Endothelial cell of umbilical vein (primary cell): ENCODE results near the gene ADGRL3. TPM values are rescaled to one million over a fixed set of nuclear protein-coding genes. Genes with fewer than 3 reads are reported as not detected.

ENCODE experiments used
- BruUV-seq: library from RNA; stranded (reverse); fragments of 400-500 nt; replicated peaks from 2 replicates; lab custom pipeline; 2021; lab: Mats Ljungman, UMichigan
- CTCF ChIA-PET: fragments of 300-600, 350-600 bp; sonication (Branson Sonifier 250); formaldehyde crosslinking; loops from one replicate; lab custom pipeline; 2021; ENCODE audit warnings: antibody characterized with exemption, inconsistent platforms; lab: Charles Lee
- POLR2A ChIA-PET: fragments of 300-600, 350-600 bp; sonication (Branson Sonifier 250); formaldehyde crosslinking; loops from one replicate; lab custom pipeline; 2021; ENCODE audit warnings: antibody characterized with exemption, inconsistent platforms; lab: Charles Lee
- DNase-seq: peaks from one replicate; pipeline ENCODE4 v3.0.0-alpha.2; 2011; ENCODE audit warnings: low read depth, low spot score
- FAIRE-seq: peaks from 2 replicates; lab custom pipeline; 2011; peaks lifted over from hg19 to GRCh38; lab: Jason Lieb, UNC
- H2AFZ ChIP-seq: 2 replicates; pipeline ENCODE4 v1.6.0; 2012; ENCODE audit warnings: low read depth, low read length, control low read depth, inconsistent platforms
- H3K27ac ChIP-seq: 2 replicates; pipeline ENCODE4 v1.5.1; 2011; ENCODE audit warnings: low read depth, mild to moderate bottlenecking, control low read depth, low read length, moderate library complexity; ENCODE audit not compliant: insufficient read depth
- H3K27me3 ChIP-seq, 2 experiments: 2 replicates each; pipeline versions ENCODE4 v1.6.0 to v1.6.1; 2011; ENCODE audit warnings: low read length in 2 of 2, mixed read lengths in 1 of 2; ENCODE audit not compliant: control insufficient read depth in 2 of 2, insufficient read depth in 2 of 2
- H3K36me3 ChIP-seq, 2 experiments: 2 replicates in 1 of 2; 3 replicates in 1 of 2; pipeline ENCODE4 v1.5.1; 2011; ENCODE audit warnings: low read length in 2 of 2, mild to moderate bottlenecking in 1 of 2, moderate library complexity in 1 of 2; ENCODE audit not compliant: control insufficient read depth in 2 of 2, insufficient read depth in 2 of 2; ENCODE audit errors: extremely low read depth in 1 of 2
- H3K4me1 ChIP-seq: 3 replicates; pipeline ENCODE4 v1.5.1; 2011; ENCODE audit warnings: mild to moderate bottlenecking, low read length; ENCODE audit not compliant: control insufficient read depth, insufficient read depth; ENCODE audit errors: extremely low read depth
- H3K4me2 ChIP-seq: 2 replicates; pipeline ENCODE4 v1.6.1; 2011; ENCODE audit warnings: low read length, control low read depth, mixed read lengths; ENCODE audit not compliant: insufficient read depth
- H3K4me3 ChIP-seq, 3 experiments: fragments of 200-600 bp in 1 of 3; sonication (generic), shearing (Covaris generic) in 1 of 3; replicated peaks in 1 of 3; 2 replicates each; pipeline ENCODE4 v1.5.1; 2011 to 2016; ENCODE audit warnings: control low read depth in 3 of 3, low read length in 3 of 3, mild to moderate bottlenecking in 2 of 3, inconsistent platforms in 1 of 3, low read depth in 1 of 3, moderate library complexity in 1 of 3; ENCODE audit not compliant: insufficient read depth in 1 of 3
- H3K79me2 ChIP-seq: 2 replicates; pipeline ENCODE4 v1.6.0; 2012; ENCODE audit warnings: low read length, inconsistent platforms; ENCODE audit not compliant: control insufficient read depth, insufficient read depth
- H3K9ac ChIP-seq: replicated peaks from 2 replicates; pipeline ENCODE3; 2011; ENCODE audit warnings: low read length, control low read depth; ENCODE audit not compliant: insufficient read depth; ENCODE audit errors: extremely low read depth
- H3K9me1 ChIP-seq: replicated peaks from 3 replicates; pipeline ENCODE4 v1.6.0; 2011; ENCODE audit warnings: mild to moderate bottlenecking, low read length; ENCODE audit not compliant: control insufficient read depth, insufficient read depth; ENCODE audit errors: extremely low read depth
- H3K9me3 ChIP-seq: replicated peaks from 2 replicates; pipeline ENCODE4 v1.5.1; 2012; ENCODE audit warnings: low read length, inconsistent platforms; ENCODE audit not compliant: control insufficient read depth, insufficient read depth
- H4K20me1 ChIP-seq: replicated peaks from 2 replicates; pipeline ENCODE3; 2011; ENCODE audit warnings: mild to moderate bottlenecking, low read length; ENCODE audit not compliant: control insufficient read depth, insufficient read depth; ENCODE audit errors: extremely low read depth
- EZH2 ChIP-seq: IDR thresholded peaks from 2 replicates; pipeline ENCODE4 v1.6.1; 2012; ENCODE audit warnings: borderline replicate concordance, low read depth, mild to moderate bottlenecking, moderate library complexity, low read length, inconsistent platforms; ENCODE audit not compliant: severe bottlenecking
- FOS ChIP-seq: IDR thresholded peaks from 2 replicates; pipeline ENCODE4 v1.6.1; 2011; ENCODE audit warnings: mild to moderate bottlenecking, low read length, moderate library complexity, borderline replicate concordance; ENCODE audit not compliant: insufficient read depth
- GATA2 ChIP-seq: IDR thresholded peaks from 2 replicates; pipeline ENCODE4 v1.7.0; 2011; ENCODE audit warnings: low read depth, mild to moderate bottlenecking, moderate library complexity, mixed read lengths, low read length; ENCODE audit not compliant: insufficient read length, insufficient read depth
- JUN ChIP-seq: IDR thresholded peaks from 2 replicates; pipeline ENCODE4 v1.6.1; 2011; ENCODE audit warnings: borderline replicate concordance, low read depth; ENCODE audit not compliant: insufficient read length, insufficient read depth
- MYC ChIP-seq: IDR thresholded peaks from one replicate; pipeline ENCODE4 v1.6.1; 2011; ENCODE audit warnings: mild to moderate bottlenecking, low read depth, low read length
- POLR2A ChIP-seq: IDR thresholded peaks from 2 replicates; pipeline ENCODE4 v1.6.1; 2012; ENCODE audit warnings: low read depth, mild to moderate bottlenecking, control low read depth, low read length
- POLR2AphosphoS5 ChIP-seq: IDR thresholded peaks from 2 replicates; pipeline ENCODE4 v1.6.1; 2012; ENCODE audit warnings: low read depth, mild to moderate bottlenecking, control low read depth, low read length, moderate library complexity; ENCODE audit not compliant: insufficient read depth
- dilution Hi-C: fragments of 300-500 bp; cut with MboI; formaldehyde crosslinking; loops from one replicate; pipeline ENCODE4 v1.15.0; 2019; ENCODE audit warnings: low sequenced_read_pairs; ENCODE audit not compliant: extremely low pct_ligation_motif_present
- intact Hi-C: fragments of 100-400 bp; cut with micrococcal nuclease; formaldehyde crosslinking; loops from one replicate; pipeline ENCODE4 v1.10.0; 2022
- polyA plus RNA-seq, 4 experiments: library from polyadenylated mRNA; depleted of rRNA in 3 of 4; stranded (reverse) in 3 of 4; unstranded in 1 of 4; fragments of >200 nt; gene quantifications; 2 replicates each; pipeline versions ENCODE4 v1.2.1 to v1.2.3, GENCODE V29; 2011 to 2012; ENCODE audit warnings: missing spikeins in 1 of 4
- total RNA-seq: library from RNA; stranded (reverse); gene quantifications from 2 replicates; pipeline ENCODE4 v1.2.3, GENCODE V29; 2021
- TF ChIP-seq, protein P1 (sequence below): IDR thresholded peaks from 2 replicates; pipeline ENCODE4 v1.6.1; 2011; ENCODE audit not compliant: insufficient read depth, insufficient read length
- TF ChIP-seq, protein P2 (sequence below), 2 donors: IDR thresholded peaks; 1 replicate in 1 of 2; 2 replicates in 1 of 2; pipeline ENCODE4 v1.5.1; 2011; ENCODE audit warnings: low read length in 2 of 2, mild to moderate bottlenecking in 2 of 2, moderate library complexity in 2 of 2, control low read depth in 1 of 2, inconsistent platforms in 1 of 2, low read depth in 1 of 2; ENCODE audit not compliant: insufficient read depth in 1 of 2; ENCODE audit errors: extremely low read depth in 1 of 2

Gene ADGRL3
- total and polyA plus RNA-seq, 2 donors (not counting 3 experiments of a cell fraction or from before 2014, with no cell fraction given), result not detected

DNA sequence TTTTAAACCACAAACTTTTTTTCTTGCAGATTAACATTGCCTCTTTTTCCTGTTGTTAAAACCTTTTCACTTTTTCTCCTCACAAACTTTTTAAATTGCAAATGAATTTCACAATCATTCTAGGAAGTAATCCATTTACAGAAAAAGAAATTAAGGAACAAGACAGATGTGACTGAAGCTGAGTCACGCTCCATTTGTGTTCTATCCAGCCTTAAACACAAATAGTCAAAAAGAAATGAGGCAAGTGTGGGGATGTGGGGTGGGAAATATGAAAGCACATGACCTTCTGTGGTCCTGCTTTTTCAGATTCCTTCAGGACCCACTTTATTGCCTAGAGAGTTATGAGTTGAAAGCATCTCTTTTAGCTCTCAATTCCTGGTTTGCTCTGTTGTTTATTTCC is 197.0 kb downstream of the ADGRL3 start:
- H4K20me1 ChIP-seq, result no peaks in the 10 kb centered on the region
- intact Hi-C loops (no loop called here), dilution Hi-C loops (no loop called here)
- no peaks in the 10 kb centered on the region for H3K79me2 ChIP-seq
- no peak overlapping the region for H3K4me3 ChIP-seq
- no peak for TF ChIP-seq JUN
- FAIRE-seq (no peak), DNase-seq (no peak)
- no peaks in the 10 kb centered on the region for H3K4me1 ChIP-seq
- no peaks in the 10 kb centered on the region for H3K27me3 ChIP-seq
- H3K4me2 ChIP-seq, result no peak overlapping the region
- H2AFZ ChIP-seq, result no peak overlapping the region
- H3K27ac ChIP-seq, result no peak overlapping the region
- no peaks in the 10 kb centered on the region for H3K9me3 ChIP-seq
- H3K9me1 ChIP-seq, result no peaks in the 10 kb centered on the region
- POLR2A ChIA-PET, result no interaction called here
- BruUV-seq, result no TSS peak
- no peak overlapping the region for H3K9ac ChIP-seq
- H3K36me3 ChIP-seq, result no peaks in the 10 kb centered on the region
- CTCF ChIA-PET, result no interaction called here

DNA sequence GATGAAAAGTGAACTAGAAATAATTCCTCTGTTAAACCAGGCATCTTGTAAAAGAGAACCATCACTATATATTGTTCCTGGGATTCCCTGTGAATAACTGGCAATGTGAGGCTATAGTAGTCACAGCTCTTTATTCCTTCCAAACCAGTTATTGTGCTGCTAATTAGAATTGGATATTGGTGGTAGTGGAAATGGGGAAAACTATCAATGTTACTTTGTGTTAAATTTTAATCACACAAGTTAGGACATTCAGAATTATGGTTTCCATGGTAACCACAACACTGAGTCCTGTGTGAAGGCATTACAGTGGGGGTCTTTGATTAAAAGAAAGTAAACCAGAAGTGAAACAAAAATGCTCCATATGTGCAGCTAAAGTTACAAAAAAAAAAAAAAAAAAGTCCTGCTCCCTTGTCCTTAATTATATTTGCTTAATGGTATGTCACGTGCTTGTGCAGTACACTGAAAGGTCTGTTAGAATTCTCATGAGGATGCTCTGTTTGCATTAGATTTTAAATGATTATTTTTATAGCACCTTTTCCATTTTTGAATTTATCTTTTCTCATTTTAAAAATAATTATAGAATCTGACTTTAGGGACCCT is 200.4 kb downstream of the ADGRL3 start:
- Histone ChIP-seq H3K4me3 (no peak overlapping the region), H3K27me3 (no peaks in the 10 kb centered on the region), H4K20me1 (no peaks in the 10 kb centered on the region), H3K79me2 (no peaks in the 10 kb centered on the region), H3K9ac (no peak overlapping the region), H3K27ac (no peak overlapping the region), H3K36me3 (no peaks in the 10 kb centered on the region), H3K4me2 (no peak overlapping the region), H3K4me1 (no peaks in the 10 kb centered on the region), H2AFZ (no peak overlapping the region), H3K9me1 (no peaks in the 10 kb centered on the region), H3K9me3 (no peaks in the 10 kb centered on the region)
- no TSS peak for BruUV-seq
- FAIRE-seq (no peak), DNase-seq (no peak)
- POLR2A ChIA-PET, result no interaction called here
- CTCF ChIA-PET, result no interaction called here
- intact Hi-C loops, result no loop called here
- TF ChIP-seq GATA2, result no peak
- TF ChIP-seq, protein P1, sequence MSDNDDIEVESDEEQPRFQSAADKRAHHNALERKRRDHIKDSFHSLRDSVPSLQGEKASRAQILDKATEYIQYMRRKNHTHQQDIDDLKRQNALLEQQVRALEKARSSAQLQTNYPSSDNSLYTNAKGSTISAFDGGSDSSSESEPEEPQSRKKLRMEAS, result no peak
- TF ChIP-seq MYC, result no peak
- TF ChIP-seq POLR2AphosphoS5, result no peak
- no peak for TF ChIP-seq EZH2
- TF ChIP-seq FOS, result no peak
- TF ChIP-seq JUN, result no peak
- no peak for TF ChIP-seq POLR2A
- TF ChIP-seq, protein P2, sequence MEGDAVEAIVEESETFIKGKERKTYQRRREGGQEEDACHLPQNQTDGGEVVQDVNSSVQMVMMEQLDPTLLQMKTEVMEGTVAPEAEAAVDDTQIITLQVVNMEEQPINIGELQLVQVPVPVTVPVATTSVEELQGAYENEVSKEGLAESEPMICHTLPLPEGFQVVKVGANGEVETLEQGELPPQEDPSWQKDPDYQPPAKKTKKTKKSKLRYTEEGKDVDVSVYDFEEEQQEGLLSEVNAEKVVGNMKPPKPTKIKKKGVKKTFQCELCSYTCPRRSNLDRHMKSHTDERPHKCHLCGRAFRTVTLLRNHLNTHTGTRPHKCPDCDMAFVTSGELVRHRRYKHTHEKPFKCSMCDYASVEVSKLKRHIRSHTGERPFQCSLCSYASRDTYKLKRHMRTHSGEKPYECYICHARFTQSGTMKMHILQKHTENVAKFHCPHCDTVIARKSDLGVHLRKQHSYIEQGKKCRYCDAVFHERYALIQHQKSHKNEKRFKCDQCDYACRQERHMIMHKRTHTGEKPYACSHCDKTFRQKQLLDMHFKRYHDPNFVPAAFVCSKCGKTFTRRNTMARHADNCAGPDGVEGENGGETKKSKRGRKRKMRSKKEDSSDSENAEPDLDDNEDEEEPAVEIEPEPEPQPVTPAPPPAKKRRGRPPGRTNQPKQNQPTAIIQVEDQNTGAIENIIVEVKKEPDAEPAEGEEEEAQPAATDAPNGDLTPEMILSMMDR (IDR thresholded peaks at IDR 0.05; ENCODE audit: extremely low read depth in 1 of 2, insufficient read depth in 1 of 2, low read depth in 1 of 2, low read length in 2 of 2), result no peak
- dilution Hi-C loops, result no loop called here
